ENCODE data around the gene KCNK17. TPM values are rescaled to one million over a fixed set of nuclear protein-coding genes. Genes with fewer than 3 reads are reported as not detected.
A peak's percentile ranks its signal among the peaks of the same experiment; 100 is the strongest.

The KCNK17 gene
- total RNA-seq, 1 experiment from 2014 or later: not detected

DNA sequence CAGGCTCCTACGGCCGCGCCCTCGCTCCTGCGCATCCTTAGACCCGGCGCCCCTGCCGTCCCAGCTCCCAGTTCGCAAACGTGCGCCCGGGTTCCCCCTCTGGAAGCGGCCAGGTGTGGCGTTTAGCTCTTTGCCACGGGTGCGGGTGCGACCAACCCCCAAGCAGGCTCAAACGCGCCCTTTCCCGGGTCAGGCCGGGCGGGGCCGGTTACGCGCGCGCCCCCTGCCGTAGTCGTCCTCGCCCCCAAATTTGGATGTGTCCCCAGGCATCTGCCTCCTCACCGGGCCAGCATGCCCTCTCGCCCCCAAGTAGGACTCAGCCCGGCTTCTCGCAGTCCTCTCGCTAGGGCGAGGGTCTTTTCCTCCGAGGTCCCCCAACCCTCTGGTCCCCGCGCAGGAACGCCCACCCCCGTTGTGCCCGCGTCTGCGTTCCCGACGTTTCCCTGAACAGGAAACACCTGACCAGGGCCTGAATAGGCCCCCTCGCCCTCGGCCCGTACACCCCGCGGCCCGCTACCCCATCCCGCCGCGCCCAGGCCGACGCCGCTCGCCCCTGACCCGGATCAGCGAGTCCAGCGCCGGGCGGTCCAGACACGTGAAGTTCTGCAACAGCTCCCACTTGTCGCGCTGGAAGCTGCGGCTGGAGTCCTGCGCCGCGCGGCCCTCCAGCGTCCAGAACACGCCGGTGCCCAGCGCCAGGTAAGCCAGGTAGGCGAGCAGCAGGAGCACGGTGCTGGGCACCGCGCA lies 520 bp downstream of the KCNK17 start:
- ChIA-PET POLR2A (no interaction called here), CTCF (interaction anchor here (1.1 kb wide), 1 partner anchor 21 kb away, joined by 3 read pairs; no protein-coding TSS in a partner anchor)
- no TSS peak for BruUV-seq (replicated peaks)
- no peaks in the 10 kb centered on the region for H3K4me1 Mint-ChIP-seq (ENCODE audit: low read depth, unreplicated experiment)
- intact Hi-C loops (cut with micrococcal nuclease; ENCODE audit: unreplicated experiment): no loop called here
- Histone ChIP-seq H3K4me3 (ENCODE audit: low read depth, low read length) (peak overlapping the region; percentile 8), H3K27me3 (replicated peaks; ENCODE audit: control insufficient read depth, insufficient read depth, low read length) (peaks cover 7% of the 10 kb centered on the region), H3K9me3 (no peaks in the 10 kb centered on the region), H3K4me1 (no peaks in the 10 kb centered on the region), H3K36me3 (ENCODE audit: control insufficient read depth, insufficient read depth, low read length) (no peaks in the 10 kb centered on the region)
- peaks cover 8% of the 10 kb centered on the region for H3K36me3 Mint-ChIP-seq (ENCODE audit: insufficient read depth, unreplicated experiment)
- peaks cover 19% of the 10 kb centered on the region for H3K27me3 Mint-ChIP-seq (ENCODE audit: insufficient read depth, unreplicated experiment)
- no peaks in the 10 kb centered on the region for H3K9me3 Mint-ChIP-seq (ENCODE audit: unreplicated experiment)
- H3K27ac Mint-ChIP-seq (ENCODE audit: unreplicated experiment): no peak overlapping the region
- H3K4me3 Mint-ChIP-seq (ENCODE audit: unreplicated experiment): peak overlapping the region; percentile 63
- peak in 1 of 2 experiments; percentile 16 for DNase-seq
- TF ChIP-seq CTCF (IDR thresholded peaks at IDR 0.05; ENCODE audit: insufficient read depth in 1 of 2, low read depth in 1 of 2, low read length in 1 of 2, severe bottlenecking in 1 of 2, unreplicated experiment in 1 of 2): no peak

GRCh38 chr6:39312912-39313525 lies 1.2 kb downstream of the KCNK17 start:
- Histone ChIP-seq H3K27me3 (replicated peaks; ENCODE audit: control insufficient read depth, insufficient read depth, low read length) (peaks cover 7% of the 10 kb centered on the region), H3K9me3 (no peaks in the 10 kb centered on the region), H3K36me3 (ENCODE audit: control insufficient read depth, insufficient read depth, low read length) (no peaks in the 10 kb centered on the region), H3K4me1 (no peaks in the 10 kb centered on the region), H3K4me3 (ENCODE audit: low read depth, low read length) (no peak overlapping the region; the same call in 1 of the 2 replicates)
- no peaks in the 10 kb centered on the region for H3K4me1 Mint-ChIP-seq (ENCODE audit: low read depth, unreplicated experiment)
- H3K27ac Mint-ChIP-seq (ENCODE audit: unreplicated experiment): no peak overlapping the region
- H3K4me3 Mint-ChIP-seq (ENCODE audit: unreplicated experiment): peak overlapping the region; percentile 63
- no peak for DNase-seq
- CTCF ChIA-PET: interaction anchor here (1.1 kb wide), 1 partner anchor 22 kb away, joined by 3 read pairs; no protein-coding TSS in a partner anchor
- TF ChIP-seq CTCF (IDR thresholded peaks at IDR 0.05; ENCODE audit: insufficient read depth in 1 of 2, low read depth in 1 of 2, low read length in 1 of 2, severe bottlenecking in 1 of 2, unreplicated experiment in 1 of 2): no peak
- POLR2A ChIA-PET: no interaction called here
- H3K27me3 Mint-ChIP-seq (ENCODE audit: insufficient read depth, unreplicated experiment): peaks cover 15% of the 10 kb centered on the region
- intact Hi-C loops (cut with micrococcal nuclease; ENCODE audit: unreplicated experiment): no loop called here
- H3K36me3 Mint-ChIP-seq (ENCODE audit: insufficient read depth, unreplicated experiment): peaks cover 8% of the 10 kb centered on the region
- H3K9me3 Mint-ChIP-seq (ENCODE audit: unreplicated experiment): no peaks in the 10 kb centered on the region
- no TSS peak for BruUV-seq (replicated peaks)

DNA sequence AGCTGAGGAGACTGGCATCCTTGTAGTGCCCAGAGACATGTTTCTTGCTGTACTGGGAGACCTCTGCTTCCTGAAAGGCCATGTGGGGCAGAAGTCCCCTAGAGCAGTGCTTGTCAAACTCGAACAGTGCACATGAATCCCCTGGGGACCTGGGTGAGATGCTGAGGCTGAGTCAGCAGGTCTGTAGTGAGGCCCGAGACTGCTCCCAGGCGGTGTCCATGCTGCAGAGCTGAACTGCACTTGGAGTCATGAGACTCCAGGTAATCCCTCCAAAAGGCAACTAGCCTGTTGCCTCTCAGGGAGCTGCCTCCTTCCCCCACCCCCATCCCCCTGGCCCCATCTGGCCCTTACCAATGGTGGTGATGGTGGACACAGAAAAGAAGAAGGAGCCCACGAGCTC lies 3.7 kb downstream of the KCNK17 start:
- no peak overlapping the region for H3K4me3 Mint-ChIP-seq (ENCODE audit: unreplicated experiment)
- Histone ChIP-seq H3K9me3 (no peaks in the 10 kb centered on the region), H3K36me3 (ENCODE audit: control insufficient read depth, insufficient read depth, low read length) (no peaks in the 10 kb centered on the region), H3K4me1 (no peaks in the 10 kb centered on the region), H3K4me3 (ENCODE audit: low read depth, low read length) (no peak overlapping the region), H3K27me3 (replicated peaks; ENCODE audit: control insufficient read depth, insufficient read depth, low read length) (peaks cover 7% of the 10 kb centered on the region)
- H3K36me3 Mint-ChIP-seq (ENCODE audit: insufficient read depth, unreplicated experiment): peaks cover 8% of the 10 kb centered on the region
- H3K27ac Mint-ChIP-seq (ENCODE audit: unreplicated experiment): no peak overlapping the region
- BruUV-seq (replicated peaks): no TSS peak
- H3K4me1 Mint-ChIP-seq (ENCODE audit: low read depth, unreplicated experiment): no peaks in the 10 kb centered on the region
- peaks cover 13% of the 10 kb centered on the region for H3K27me3 Mint-ChIP-seq (ENCODE audit: insufficient read depth, unreplicated experiment)
- ChIA-PET CTCF (interaction anchor here (0.7 to 1.8 kb wide), 5 partner anchors 37 to 313 kb away, joined by 3 to 7 read pairs (median 5); no protein-coding TSS in a partner anchor), POLR2A (no interaction called here)
- DNase-seq: no peak
- H3K9me3 Mint-ChIP-seq (ENCODE audit: unreplicated experiment): no peaks in the 10 kb centered on the region
- intact Hi-C loops (cut with micrococcal nuclease; ENCODE audit: unreplicated experiment): loop anchor here (1.0 to 2.0 kb wide), 3 partner anchors 314 to 438 kb away; no protein-coding TSS in a partner anchor
- no peak for TF ChIP-seq CTCF (IDR thresholded peaks at IDR 0.05; ENCODE audit: insufficient read depth in 1 of 2, low read depth in 1 of 2, low read length in 1 of 2, severe bottlenecking in 1 of 2, unreplicated experiment in 1 of 2)

Measured in Caco-2 (cell line).